Activated T-cell treated with anti-CD3 and anti-CD28 coated beads for 48 hours (primary cell): ENCODE results near the gene ADCYAP1R1.
"Not testable (repeated sequence)": the region's sequence is repeated elsewhere in the genome, so short reads cannot be mapped to it uniquely, and the experiment has no call there.

ENCODE experiments used
- DNase-seq: peaks from one replicate; pipeline ENCODE4 v3.0.0-alpha.2; 2020; ENCODE audit warnings: low read depth

ADCYAP1R1 gene

DNA sequence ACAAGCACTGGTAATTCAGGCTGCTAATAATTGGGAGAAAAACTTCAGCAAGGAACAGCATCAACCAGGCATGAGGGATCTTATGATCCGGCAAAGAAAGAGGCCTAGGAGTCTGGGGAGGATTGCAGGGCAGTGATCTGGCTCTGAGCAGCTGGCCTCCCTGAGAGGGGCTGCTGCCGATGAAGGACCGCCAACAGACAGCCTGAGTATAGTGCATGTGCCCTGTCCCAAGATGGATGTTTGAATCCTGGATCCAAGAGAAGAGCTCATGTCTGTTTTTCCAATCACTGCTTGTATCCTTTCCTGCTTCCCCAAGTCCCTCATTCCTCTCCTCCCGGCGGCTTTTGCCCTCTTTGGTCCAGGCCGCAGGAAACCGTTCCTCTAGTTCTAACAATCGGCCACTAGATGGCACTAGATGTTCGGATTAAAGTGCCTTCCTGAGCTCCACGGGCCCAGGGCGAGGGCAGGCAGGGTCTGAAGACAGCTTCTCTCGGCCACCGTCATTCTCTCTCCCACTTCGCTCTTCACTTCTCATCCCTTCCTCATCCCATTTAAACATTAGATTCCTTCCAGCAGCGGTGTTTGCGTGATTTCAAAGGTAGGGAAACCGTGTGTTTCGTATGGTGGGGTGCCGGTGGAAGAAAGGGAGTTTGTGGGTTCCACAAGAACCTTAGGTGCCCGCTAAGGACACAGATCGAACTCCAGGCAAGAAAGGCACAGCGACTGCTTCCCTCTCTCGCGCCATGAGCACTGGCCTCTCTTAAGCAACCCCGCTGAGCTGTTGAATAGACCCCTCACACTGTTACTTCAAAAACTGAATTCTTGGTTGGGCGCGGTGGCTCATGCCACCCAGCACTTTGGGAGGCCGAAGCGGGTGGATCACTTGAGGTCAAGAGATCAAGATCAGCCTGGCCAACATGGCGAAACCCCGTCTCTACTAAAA, 82.4 kb downstream of the ADCYAP1R1 start:
- DNase-seq: peak; percentile 20

DNA sequence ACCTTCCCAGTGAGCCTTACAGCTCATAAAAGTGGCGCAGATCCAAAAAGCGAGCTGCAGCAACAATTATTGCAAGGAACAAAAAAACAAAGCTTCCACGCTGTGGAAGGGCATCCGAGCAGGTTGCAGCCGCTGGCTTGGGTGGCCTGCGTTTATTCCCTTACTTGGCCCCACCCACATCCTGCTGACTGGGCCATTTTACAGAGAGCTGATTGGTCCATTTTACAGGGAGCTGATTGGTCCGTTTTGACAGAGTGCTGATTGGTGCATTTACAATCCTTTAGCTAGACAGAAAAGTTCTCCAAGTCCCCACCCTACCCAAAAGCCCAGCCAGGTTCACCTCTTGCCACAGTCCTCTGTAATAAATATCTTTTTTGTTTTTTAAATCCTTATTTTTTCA, 85.1 kb downstream of the ADCYAP1R1 start:
- DNase-seq: no peak

DNA sequence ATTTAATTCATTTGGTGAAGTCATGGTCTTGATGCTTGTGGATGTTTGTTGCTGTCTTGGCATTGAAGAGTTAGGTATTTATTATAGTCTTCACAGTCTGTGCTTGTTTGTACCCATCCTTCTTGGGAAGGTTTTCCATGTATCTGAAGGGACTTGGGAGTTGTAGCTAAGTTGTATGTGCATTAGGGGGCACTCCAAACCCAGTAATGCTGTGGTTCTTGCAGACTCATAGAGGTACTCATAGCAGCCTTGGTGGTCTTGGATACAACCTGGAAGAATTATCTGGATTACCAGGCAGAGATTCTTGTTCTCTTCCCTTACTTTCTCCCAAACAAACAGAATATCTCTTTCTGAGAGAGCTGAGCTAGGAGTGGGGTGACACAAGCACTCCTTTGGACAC, 93.2 kb downstream of the ADCYAP1R1 start:
- DNase-seq: no peak

DNA sequence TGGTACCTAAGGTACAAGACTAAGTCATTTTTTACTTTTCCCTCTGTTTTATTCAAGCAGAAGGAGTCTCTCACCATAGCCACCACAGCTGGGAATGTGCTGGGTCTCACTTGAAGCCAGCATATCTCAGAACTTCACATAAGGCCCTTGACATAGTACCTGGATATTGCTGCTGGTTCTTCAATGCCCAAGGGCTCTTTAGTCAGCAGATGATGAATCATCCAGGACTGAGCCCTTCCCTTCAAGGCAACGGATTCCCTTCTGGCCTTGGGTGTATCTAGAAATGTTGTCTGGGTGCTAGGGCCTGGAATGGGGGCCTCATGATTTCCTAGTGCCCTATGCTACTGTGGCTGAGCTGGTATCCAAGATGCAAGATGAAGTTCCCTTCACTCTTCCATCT, 93.9 kb downstream of the ADCYAP1R1 start:
- no peak for DNase-seq

DNA sequence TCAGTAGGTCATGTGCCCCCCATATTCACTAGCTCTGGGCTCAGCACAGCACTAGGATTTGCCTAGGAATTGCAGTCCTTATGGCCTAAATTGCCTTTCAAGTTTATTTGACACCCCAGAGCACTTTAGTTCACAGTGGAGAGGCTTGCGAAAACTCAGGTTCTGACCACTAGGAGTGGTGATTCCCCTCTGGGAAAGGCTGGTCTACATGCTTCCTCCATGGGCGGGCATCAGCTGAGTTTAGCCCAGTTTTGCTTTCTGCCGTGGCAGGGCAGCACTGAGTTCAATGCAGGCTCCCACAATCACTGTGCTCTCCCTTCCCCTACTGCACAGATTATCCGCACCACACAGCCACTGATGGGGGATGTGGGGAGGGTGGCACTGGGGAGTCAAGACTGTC, 94.4 kb downstream of the ADCYAP1R1 start:
- no peak for DNase-seq

DNA sequence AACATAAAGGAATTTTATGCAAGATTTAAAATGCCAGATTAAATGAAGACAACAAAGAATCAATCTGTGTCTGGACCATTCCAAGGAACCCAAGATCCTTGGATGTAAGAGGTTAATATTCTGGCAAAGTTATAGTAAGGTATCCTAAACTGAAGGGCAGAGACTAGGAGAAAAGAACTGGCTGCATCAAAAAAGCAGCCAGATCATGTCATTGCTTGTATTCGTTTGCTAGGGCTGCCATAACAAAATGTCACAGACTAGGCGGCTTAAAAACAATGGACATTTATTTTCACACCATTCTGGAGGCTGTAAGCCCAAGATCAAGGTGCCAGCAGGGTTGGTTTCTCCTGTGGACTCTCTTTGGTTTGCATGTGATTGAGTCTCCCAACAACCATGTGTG, 99.7 kb downstream of the ADCYAP1R1 start:
- DNase-seq: no peak

DNA sequence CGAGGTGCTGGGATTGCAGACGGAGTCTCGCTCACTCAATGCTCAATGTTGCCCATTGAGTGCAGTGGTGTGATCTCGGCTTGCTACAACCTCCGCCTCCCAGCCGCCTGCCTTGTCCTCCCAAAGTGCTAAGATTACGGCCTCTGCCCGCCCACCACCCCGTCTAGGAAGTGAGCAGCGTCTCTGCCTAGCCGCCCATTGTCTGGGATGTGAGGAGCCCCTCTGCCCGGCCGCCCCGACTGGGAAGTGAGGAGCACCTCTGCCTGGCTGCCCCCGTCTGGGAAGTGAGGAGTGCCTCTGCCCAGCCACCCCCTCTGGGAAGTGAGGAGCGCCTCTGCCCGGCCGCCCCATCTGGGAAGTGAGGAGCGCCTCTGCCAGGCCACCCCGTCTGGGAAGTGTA, 101.2 kb downstream of the ADCYAP1R1 start:
- DNase-seq: not testable (repeated sequence)

DNA sequence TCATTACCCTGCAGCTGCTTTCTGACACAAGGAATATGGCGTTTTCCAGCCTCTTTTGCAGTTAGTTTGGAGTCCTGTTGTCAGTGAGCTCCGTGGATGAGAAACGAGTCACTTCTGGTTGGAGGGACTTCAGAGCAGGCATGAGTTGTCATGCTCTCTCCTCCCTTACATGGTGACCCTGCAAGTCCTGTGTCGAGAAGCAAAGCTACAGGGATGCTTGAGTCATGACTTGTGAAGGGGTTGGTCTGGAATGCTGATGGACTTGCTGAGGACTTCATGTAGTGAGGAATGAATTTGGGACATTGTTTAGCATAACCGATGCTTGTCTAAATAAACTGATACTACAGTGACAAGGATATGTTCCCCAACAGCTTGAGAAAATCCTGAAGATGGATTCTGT, 108.8 kb downstream of the ADCYAP1R1 start:
- DNase-seq: no peak
